ENCODE data around the gene MYRFL. TPM values are rescaled to one million over a fixed set of nuclear protein-coding genes. Genes with fewer than 3 reads are reported as not detected.

The MYRFL gene
- polyA plus RNA-seq, 1 donor, result 0.25 TPM

DNA sequence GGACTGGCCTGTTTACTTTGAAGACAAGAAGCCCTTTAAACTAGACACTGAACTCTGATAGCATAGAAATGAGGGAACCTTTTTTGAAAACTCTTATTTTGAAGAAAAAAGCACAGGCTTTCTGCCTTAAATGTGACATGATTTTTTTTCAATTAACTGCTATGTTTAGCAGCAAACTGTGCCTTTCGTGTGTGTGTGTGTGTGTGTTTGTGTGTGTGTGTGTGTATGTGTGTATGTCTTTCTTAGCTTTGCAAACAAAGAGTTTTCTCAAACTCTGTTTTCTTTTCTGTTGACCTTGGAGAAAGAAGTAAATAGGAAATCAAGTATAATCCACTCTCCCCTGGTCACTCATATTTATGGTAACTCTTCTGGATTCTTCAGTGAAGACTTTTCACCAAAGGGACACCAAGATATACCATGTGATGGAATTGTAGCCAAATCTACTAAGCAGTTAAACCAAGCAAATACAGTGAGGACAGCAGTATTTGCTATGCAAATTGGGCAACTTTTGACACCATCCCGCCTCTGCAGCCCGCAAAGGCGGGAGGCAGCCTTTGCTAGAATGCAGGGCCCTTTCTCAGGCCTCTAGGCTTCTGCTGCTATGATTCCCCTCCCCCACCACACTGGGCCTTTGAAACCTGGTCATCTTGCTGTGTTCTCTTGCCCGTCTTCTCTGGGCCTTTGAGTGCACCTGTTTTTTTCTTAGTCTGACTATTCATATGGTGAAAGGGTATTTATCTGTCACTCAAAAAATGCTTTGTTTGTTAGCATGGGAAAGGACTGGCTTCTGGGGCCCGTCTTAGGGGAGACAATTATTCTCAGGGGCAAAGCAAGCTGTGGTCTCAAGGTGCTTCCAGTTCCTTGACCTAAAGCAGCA, 107.9 kb downstream of the MYRFL start:
- no peak for DNase-seq (ENCODE audit: low read depth)

DNA sequence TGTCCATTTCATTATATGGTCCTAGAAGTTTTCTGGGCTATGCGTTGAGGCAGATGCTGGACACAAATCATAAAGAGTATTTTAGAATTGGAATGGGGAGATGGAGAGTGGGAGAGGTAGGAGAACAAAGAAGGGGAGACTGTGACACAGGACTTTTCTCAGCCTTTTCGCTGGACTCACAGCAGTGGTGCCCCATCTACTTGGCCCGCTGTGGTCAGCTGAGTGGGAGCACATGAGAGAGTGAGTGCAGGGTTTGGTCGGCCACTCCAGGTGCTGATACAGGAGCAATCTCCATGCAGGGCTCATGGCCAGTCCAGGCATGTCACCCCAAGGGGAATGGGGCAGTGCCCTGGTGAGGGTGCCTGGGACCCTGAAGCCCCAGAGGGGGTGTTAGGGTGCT, 109.0 kb downstream of the MYRFL start:
- DNase-seq (ENCODE audit: low read depth), result no peak

DNA sequence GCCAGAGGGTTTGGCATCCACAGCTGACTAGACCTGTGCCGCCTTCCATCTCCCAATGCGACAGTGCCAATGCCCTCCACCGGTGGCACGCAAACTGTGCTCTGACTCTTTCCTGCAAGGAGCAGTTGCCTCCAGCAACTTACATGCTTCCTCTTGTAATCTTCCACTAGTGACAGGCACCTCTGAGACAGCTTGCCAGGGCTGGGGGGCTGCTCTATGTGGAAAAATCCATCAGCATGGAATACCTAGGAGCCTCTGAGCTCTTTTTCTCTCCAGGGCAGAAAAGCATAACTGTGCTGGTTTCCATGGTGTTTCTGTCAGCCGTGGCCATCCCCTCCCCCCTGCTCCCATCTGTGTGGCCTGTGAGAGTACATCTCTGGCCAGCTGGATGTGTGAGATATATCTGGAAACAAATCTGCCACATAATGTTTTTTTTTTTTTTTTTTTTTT, 110.6 kb downstream of the MYRFL start:
- no peak for DNase-seq (ENCODE audit: low read depth)

DNA sequence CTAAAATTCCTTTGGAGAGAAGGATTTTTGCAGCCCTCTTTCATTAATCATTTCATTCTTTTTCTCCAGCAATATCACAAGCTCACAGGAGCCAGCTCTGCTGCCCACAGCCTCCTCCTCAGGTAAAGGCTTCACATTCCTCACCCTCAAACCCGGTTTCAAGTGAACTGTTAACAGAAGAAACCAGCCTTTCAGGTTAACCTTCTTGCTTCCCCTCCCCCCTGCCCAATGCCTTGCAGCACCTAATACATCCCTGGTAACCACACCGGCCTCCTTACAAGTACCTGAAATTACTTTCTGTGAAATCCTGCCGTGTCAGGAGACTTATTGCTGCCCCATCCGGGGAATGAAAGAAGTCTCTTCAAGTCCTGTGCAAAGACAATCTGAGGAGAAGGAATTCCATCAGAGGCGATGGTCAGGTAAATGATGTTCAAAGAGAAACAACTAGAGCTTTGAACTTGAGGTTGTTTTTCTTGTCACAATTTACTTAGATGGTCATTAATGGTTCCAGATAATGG, 111.2 kb downstream of the MYRFL start:
- no peak for DNase-seq (ENCODE audit: low read depth)

DNA sequence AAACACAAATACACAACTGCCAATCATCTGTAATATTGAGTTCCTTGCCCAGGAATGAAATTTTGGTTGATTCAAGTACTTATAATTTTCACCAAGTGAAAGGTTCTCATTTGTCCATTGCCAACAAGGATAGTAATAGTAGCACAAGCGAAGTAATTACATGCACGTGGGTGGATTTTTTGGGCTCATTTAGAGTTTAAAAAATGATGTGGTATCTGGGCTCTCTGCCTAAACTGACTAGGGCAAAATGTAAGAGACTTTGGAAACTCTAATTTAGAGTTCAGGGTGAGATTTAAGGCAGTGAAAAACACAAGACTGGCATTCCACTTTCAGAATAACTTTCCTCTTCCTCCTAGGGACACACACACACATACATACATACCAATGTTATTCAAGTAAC, 111.7 kb downstream of the MYRFL start:
- DNase-seq (ENCODE audit: low read depth), result no peak

DNA sequence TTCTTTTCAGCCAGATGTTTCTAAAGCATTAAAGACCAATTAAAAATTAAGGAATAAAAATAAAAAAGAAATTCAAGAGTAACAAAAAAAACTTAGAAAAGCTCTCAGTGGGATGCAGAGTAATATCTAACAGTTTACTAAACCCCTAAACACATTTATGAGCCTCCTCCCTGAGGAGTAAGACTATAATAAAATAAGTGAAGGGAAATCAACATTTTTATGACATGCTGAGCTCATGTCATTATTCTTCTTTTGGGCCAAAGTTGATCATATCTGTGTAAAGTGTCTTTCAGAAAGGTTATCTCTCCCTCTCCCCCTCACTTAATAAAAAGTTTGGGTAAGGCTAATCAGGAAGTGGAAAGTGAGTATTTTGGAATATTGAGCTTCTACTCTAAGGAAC, 122.1 kb downstream of the MYRFL start:
- DNase-seq (ENCODE audit: low read depth), result no peak

DNA sequence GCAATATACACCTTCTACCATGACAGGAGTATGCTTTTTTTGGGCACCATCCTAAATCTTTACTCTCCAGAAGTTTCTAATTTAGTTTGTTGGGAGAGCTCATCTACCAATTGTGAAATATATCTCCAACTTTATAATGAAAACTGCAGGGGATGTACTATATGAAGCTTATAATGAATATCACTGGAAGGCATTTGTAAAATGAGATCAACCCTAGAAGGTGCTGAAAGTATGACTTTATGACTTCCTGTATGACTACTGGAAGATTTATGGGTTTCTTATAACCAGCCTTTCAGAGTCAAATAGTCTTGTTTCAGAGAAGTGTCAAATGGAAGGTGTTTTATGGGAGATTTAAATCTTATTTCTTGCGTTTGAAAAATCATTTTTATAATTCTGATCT, 122.9 kb downstream of the MYRFL start:
- no peak for DNase-seq (ENCODE audit: low read depth)

DNA sequence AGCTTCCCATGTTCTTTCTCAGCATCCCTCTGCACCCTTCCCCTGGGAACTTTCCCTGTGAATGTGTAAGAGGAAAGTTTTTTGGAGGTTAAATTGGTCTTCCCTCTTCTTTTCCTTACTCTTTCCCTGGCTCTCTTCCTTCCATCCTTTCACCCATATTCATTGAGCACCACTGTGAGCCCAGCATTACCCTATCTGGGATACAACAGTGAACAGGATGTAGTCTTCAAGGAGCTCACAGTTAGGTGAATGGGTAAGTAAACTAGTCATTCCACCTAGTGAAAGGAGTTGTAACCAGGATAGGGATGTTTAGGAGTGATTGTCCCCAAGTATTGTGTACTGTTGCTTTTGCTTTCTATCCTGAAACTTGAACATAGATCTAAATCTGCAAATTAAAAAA, 123.8 kb downstream of the MYRFL start:
- no peak for DNase-seq (ENCODE audit: low read depth)

DNA sequence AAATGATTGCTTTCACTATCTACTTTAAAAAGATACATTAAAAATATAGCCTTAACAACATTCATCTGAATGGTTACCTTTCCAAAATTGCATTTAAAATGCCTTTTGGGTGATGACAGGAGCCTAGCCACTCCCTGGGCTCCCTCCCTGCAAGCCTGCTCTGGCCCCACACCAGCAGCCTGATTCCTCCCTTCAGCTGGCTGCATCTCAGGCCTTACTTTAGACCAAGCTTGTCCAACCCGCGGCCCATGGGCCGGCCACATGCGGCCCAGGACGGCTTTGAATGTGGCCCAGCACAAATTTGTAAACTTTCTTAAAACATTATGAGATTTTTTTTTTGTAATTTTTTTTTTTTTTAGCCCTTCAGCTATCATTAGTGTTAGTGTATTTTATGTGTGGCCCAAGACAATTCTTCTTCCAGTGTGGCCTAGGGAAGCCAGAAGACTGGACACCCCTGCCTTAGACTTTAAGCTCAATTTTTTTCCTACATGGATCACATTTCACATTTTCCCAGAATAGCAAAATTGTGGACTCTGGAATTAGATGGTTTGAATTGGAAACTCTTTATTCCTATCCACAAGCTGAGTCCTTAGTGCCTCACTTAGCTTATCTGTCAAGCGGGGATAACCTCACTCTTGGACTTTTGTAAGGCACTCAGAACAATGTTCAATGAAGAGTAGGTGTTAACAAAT, 124.4 kb downstream of the MYRFL start:
- no peak for DNase-seq (ENCODE audit: low read depth)

DNA sequence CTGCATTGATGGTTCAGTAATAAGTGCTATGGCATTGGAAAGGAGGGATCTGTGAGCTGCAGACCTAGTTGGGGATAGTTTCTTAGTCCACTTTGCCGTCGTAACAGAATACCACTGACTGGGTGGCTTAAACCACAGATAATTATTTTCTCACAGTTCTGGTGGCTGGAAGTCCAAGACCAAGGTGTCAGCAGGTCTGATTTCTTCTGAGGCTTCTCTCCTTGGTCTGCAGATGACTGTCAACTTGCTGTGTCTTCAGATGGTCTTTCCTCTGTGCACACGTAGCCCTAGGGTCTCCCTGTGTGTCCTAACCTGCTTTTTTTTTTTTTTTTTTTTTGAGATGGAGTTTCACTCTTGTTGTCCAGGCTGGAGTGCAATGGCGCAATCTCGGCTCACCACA, 126.1 kb downstream of the MYRFL start:
- DNase-seq (ENCODE audit: low read depth), result no peak

DNA sequence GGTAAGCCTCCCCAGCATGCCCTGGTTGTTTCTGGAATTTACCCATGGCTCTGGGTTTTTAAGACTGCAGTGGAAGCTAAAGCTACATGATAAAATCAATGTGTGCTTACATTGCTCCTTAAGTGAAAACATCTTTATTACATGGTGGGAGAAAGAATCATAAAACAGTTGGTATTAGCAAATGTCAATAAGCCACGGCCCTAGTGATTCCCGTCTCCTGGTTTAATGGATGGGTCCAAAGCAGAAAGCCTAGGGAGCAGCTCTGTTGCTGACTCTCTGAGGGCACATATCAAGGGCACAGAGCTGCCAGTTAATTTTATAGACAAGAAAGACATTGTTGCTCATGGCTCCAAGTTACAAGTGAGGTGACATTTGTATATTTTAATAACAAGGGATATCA, 127.9 kb downstream of the MYRFL start:
- no peak for DNase-seq (ENCODE audit: low read depth)

DNA sequence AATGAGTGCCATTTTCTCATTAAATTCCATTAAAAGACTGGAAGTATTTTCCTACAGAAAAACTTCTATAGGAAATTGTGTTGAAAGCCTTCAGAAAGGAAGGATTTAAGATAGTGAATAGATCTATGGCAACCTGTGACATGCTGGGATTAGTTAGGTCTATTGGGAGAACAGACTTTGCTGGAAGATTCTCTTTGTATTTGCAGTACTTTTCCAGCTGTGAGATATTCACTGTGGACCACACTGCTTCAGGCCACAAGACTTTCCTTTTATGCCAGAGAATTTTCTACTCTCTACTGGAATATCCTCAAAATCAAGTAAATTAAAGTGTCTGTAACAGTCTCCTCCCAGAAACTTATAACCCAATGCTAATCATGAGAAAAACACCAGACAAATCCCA, 136.2 kb downstream of the MYRFL start:
- no peak for DNase-seq (ENCODE audit: low read depth)

DNA sequence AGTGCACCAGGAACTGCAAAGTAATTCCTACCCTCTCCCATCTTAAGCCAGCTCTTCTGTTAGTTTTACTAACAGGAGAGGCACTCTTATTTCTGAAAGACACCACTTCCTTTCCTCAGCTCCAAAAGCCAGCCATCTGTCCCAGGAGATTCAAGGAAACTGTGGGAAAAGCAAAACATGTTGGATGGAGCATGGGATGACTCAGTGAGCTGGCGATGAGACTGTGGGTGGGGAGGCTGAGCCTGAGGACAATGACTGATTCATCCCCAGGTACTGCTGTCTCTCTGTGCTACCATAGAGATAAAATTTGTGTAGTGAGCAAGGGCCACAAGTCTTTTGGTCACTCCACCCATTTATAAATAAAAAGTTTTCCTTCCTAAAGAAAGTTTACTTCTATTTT, 141.4 kb downstream of the MYRFL start:
- no peak for DNase-seq (ENCODE audit: low read depth)

DNA sequence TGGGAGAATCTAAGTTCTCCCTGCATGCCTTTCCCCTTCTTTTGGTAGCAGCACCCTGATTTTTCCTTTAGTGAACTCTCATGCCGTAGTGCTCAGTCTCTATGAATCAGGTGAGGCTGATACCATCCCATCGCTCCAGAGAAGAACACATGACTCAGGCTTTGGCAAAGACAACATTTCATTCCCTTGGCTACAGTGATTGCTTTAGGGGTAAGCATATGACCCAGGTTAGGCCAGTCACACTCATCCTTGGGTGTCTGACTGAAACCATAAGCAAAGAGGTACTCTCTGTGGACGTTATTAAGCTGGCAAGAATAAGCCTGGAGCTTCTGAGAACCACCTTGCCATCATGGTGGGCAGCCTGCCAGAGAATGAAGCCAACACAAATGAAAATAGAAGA, 141.8 kb downstream of the MYRFL start:
- no peak for DNase-seq (ENCODE audit: low read depth)

DNA sequence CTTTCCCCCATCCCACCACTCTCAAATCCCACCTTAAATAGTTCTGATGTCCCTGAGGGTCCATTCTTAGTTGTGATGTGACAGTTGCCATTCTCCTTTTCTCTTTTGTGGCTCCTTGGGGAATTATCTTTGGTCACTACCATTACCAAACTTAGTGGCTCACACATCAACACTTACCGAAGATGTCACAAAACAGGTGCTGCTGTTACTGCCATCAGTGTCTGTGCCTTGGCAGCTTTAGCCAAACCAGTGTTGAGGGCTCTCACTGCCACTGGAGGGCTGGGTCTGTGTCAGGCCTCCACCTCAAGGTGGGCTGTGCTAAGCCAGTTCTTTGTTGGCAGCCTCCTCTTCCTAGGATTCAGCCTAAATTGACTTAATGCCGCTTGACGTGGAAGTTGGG, 144.0 kb downstream of the MYRFL start:
- no peak for DNase-seq (ENCODE audit: low read depth)

DNA sequence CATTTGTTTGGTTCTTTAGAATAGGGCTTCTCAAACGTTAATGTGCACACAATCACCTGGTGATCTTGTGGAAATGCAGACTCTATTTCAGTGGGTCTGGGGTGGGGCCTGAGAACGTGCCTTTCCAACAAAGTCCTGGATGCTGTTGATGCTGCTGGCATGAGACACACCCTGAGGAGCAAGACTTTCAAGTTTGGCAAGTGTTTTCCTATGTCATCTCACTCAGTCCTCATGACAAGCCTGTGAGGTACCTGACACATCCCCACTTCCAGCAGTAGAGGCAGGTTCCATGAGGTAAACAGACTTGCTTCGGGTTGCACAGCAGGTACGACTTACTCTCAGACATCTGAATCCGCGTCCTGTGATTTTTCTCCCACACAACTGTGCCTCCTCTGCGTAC, 147.1 kb downstream of the MYRFL start:
- DNase-seq (ENCODE audit: low read depth), result no peak

DNA sequence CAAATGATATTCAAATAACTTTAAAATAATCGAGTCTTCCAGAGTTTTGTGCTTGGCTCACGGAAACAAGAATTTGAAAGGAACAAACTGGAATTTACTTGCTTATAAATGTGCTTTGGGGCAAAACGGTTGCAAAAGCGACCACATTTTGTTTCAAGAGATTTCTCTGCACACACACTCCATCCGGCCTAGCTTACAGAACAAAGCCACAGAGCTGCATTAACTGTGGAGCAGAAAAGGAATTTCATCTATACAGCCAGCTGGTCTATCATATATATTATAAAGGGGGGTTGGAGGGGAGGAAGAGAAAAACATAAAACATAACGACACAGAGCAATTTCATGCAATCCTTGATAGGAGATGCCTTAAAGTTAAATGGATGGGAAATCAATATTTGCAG, 153.0 kb downstream of the MYRFL start:
- no peak for DNase-seq (ENCODE audit: low read depth)

DNA sequence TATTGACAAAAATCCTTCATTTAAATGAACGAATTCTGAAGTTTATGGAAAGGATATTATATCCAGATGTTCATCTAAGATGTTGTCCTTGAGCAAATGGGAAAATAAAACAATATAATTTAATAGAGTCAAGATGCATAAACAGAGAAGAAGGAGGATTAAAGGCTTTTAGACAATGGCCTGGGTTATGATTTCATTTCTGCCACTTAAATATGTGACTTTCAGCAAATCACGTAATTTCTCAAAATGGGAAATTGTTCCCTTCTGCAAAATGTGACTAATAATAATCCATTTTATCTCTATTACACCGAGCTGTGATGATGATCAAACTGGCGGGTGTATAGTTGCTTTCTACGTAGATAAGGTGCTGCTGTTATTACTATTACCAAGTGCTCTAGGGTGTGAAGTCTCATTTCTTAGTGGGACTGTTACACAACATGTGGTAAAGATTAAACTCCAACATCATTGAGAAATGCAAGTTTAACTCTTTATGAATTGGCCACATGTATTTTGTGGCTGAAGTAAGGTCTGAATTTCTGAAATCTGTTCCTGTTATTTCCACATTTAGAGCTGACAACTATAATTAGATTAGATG, 157.0 kb downstream of the MYRFL start:
- no peak for DNase-seq (ENCODE audit: low read depth)

DNA sequence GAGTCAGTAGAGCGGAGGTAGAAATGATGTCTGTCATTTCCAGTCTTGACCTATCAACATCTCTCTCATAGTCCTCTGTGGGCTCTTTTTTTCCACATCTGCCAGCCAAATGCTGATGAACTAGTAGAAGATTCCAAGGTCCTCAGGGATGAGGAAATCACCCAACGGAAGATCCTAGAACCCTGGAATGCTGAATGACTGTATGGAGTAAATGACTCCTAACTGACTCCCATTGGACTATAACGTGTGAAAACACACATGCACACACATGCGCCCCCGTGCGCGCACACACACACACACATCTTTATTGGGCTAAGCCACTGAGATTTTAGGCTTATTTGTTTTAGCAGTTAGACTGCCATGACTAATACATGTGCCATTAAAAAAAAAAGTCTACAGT, 159.2 kb downstream of the MYRFL start:
- DNase-seq (ENCODE audit: low read depth), result no peak

DNA sequence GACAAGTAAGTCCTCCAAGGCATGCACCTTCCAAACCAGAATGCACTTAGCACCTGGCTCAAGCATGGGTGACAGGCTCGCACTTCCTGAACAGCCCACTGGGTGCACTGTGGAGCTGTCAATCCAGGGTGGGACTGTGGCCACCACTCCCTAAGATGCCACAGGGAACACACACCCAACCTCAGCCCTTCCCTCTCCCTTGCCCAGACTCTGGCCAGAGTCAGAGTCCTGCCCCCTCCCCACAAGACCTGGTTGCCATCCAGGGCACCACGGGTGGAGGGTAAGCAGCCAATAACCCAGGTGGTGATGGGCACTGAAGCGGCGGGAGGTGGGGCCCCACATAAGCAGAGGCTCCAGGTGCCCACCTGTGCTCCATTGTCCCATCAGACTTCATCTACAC, 160.6 kb downstream of the MYRFL start:
- DNase-seq (ENCODE audit: low read depth), result no peak

DNA sequence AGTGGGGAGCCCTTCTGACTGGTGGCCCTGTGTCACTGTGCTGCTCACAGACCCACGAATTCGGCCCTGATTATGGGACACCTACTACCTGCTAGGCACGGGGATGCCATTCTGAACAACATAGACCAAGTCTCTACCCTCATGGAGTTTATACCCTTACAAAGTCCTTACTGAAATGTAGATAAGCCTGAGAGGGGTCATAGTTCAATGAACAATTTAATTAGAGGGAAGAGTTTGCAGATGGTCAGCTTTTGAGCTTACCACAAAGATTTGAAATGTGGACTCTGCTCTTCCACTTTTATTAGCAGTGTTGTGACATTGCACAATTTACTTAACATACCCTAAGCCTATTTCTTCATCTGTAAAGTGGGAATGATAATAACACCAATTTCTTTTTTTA, 161.1 kb downstream of the MYRFL start:
- DNase-seq (ENCODE audit: low read depth), result no peak

DNA sequence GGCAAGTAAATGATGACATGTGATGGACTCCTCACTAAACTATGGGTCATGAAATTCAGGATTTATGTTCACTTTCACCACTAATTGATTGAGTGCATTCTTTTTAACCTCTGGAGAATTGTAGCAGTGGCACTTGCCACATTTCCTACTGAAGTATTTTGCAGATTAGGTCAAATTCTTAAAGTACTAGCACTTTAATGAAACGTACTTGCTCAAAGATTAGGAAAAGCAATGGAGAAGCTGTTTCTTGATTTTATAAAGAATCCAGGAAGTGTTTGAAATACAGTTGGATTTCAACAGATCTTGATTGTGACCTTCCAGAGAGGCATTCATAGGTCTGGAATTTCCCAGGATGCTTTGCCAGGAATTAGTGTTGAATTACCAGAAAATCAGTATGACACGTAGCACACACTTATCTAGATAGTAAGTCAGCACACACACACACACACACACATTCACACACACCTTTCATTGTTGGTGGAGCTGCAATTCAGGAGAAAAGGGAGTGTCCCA, 162.6 kb downstream of the MYRFL start:
- DNase-seq (ENCODE audit: low read depth), result no peak
